Measurements from ENCODE around the gene ARV1. TPM values are rescaled to one million over a fixed set of nuclear protein-coding genes. Genes with fewer than 3 reads are reported as not detected.

The ARV1 gene
- total and polyA plus RNA-seq, 10 donors = 11.8 to 31.6 (median 18.2) TPM

GRCh38 chr1:231023150-231023549 lies 44.3 kb downstream of the ARV1 start:
- H3K27me3 ChIP-seq (replicated peaks in 1 of 7) = no peaks in the 10 kb centered on the region
- TF ChIP-seq CTCF (IDR thresholded peaks at IDR 0.05 in 8 of 11, conservative IDR thresholded peaks at IDR 0.05 in 3 of 11) = no peak
- TF ChIP-seq POLR2A (IDR thresholded peaks at IDR 0.05) = no peak
- TF ChIP-seq POLR2AphosphoS5 (IDR thresholded peaks at IDR 0.05) = no peak
- WGBS, 5 donors = 92 to 95% (median 93%) methylated on average over 9 of the region's 9 CpGs
- H3K4me3 ChIP-seq = no peak overlapping the region
- no peak overlapping the region for H3K27ac ChIP-seq
- H3K4me1 ChIP-seq = peaks cover 0 to 34% (median 21%) of the 10 kb centered on the region in 6 donors
- H3K36me3 ChIP-seq = peaks cover 0 to 40% (median 0%) of the 10 kb centered on the region in 6 donors
- intact Hi-C loops (cut with DNase I; ENCODE audit: low total_unique reads) = no loop called here
- no peak for DNase-seq
- no peaks in the 10 kb centered on the region for H3K9me3 ChIP-seq

GRCh38 chr1:231026576-231026975 lies 47.7 kb downstream of the ARV1 start:
- H3K36me3 ChIP-seq = peaks cover 0 to 18% (median 0%) of the 10 kb centered on the region in 6 donors
- no peaks in the 10 kb centered on the region for H3K27me3 ChIP-seq (replicated peaks in 1 of 7)
- WGBS, 5 donors = 87 to 93% (median 90%) methylated on average over 6 of the region's 6 CpGs
- H3K4me3 ChIP-seq = no peak overlapping the region
- H3K4me1 ChIP-seq = peaks cover 0 to 37% (median 12%) of the 10 kb centered on the region in 6 donors
- no peaks in the 10 kb centered on the region for H3K9me3 ChIP-seq
- TF ChIP-seq CTCF (IDR thresholded peaks at IDR 0.05 in 8 of 11, conservative IDR thresholded peaks at IDR 0.05 in 3 of 11) = no peak
- TF ChIP-seq POLR2AphosphoS5 (IDR thresholded peaks at IDR 0.05) = no peak
- no peak for TF ChIP-seq POLR2A (IDR thresholded peaks at IDR 0.05)
- no peak for DNase-seq
- intact Hi-C loops (cut with DNase I; ENCODE audit: low total_unique reads) = no loop called here
- no peak overlapping the region for H3K27ac ChIP-seq

- no peaks in the 10 kb centered on the region for H3K9me3 ChIP-seq
- intact Hi-C loops (cut with DNase I; ENCODE audit: low total_unique reads) = no loop called here
- 78 to 90% (median 82%) methylated on average over 21 to 23 of the region's 23 CpGs for WGBS, 5 donors
- peaks cover 0 to 15% (median 0%) of the 10 kb centered on the region in 6 donors for H3K36me3 ChIP-seq
- H3K4me1 ChIP-seq = peaks cover 0 to 39% (median 10%) of the 10 kb centered on the region in 6 donors
- no peak for DNase-seq
- TF ChIP-seq POLR2AphosphoS5 (IDR thresholded peaks at IDR 0.05) = no peak
- H3K27ac ChIP-seq = no peak overlapping the region
- H3K4me3 ChIP-seq = no peak overlapping the region
- no peaks in the 10 kb centered on the region for H3K27me3 ChIP-seq (replicated peaks in 1 of 7)
Observed at GRCh38 chr1:231027136-231027925, 48.4 kb downstream of the ARV1 start.

- no peak for TF ChIP-seq CTCF (IDR thresholded peaks at IDR 0.05 in 8 of 11, conservative IDR thresholded peaks at IDR 0.05 in 3 of 11)
- no peak for TF ChIP-seq POLR2A (IDR thresholded peaks at IDR 0.05)
- no peak for TF ChIP-seq POLR2AphosphoS5 (IDR thresholded peaks at IDR 0.05)
- no peak overlapping the region for H3K4me3 ChIP-seq
- H3K4me1 ChIP-seq = peaks cover 3 to 46% (median 13%) of the 10 kb centered on the region in 6 donors
- no peaks in the 10 kb centered on the region for H3K27me3 ChIP-seq (replicated peaks in 1 of 7)
- peaks cover 0 to 15% (median 0%) of the 10 kb centered on the region in 6 donors for H3K36me3 ChIP-seq
- no peaks in the 10 kb centered on the region for H3K9me3 ChIP-seq
- no peak for DNase-seq
- intact Hi-C loops (cut with DNase I; ENCODE audit: low total_unique reads) = no loop called here
- peak overlapping the region in 5 of 8 donors; percentile 22 to 56 (median 40) for H3K27ac ChIP-seq
- 85 to 95% (median 93%) methylated on average over 3 to 10 of the region's 10 CpGs for WGBS, 5 donors
Observed at GRCh38 chr1:231027971-231028370, 49.1 kb downstream of the ARV1 start.
